ENCODE results near the gene WNT5B.
A peak's percentile ranks its signal among the peaks of the same experiment; 100 is the strongest.
"Not testable (repeated sequence)": the region's sequence is repeated elsewhere in the genome, so short reads cannot be mapped to it uniquely, and the experiment has no call there.

WNT5B gene

GRCh38 chr12:1602706-1603105 lies 26.3 kb upstream of the WNT5B start:
- not testable (repeated sequence) for DNase-seq

GRCh38 chr12:1603269-1603993 lies 25.6 kb upstream of the WNT5B start:
- DNase-seq = no peak

- no peak for DNase-seq
These were observed 24.6 kb upstream of the WNT5B start for GRCh38 chr12:1604464-1604863.

GRCh38 chr12:1605129-1606020 lies 23.7 kb upstream of the WNT5B start:
- DNase-seq = peak; percentile 52

- DNase-seq = peak; percentile 43
These were observed 22.9 kb upstream of the WNT5B start for GRCh38 chr12:1606021-1606622.

- no peak for DNase-seq
These were observed 20.9 kb upstream of the WNT5B start for GRCh38 chr12:1607940-1608712.

GRCh38 chr12:1608713-1609119 lies 20.3 kb upstream of the WNT5B start:
- DNase-seq = no peak

- DNase-seq = no peak
These were observed 18.9 kb upstream of the WNT5B start for GRCh38 chr12:1610072-1610643.

- no peak for DNase-seq
These were observed 17.0 kb upstream of the WNT5B start for GRCh38 chr12:1611803-1612572.

GRCh38 chr12:1613860-1614259 lies 15.2 kb upstream of the WNT5B start:
- no peak for DNase-seq

- no peak for DNase-seq
These were observed 14.7 kb upstream of the WNT5B start for GRCh38 chr12:1614360-1614759.

GRCh38 chr12:1616233-1617066 lies 12.6 kb upstream of the WNT5B start:
- DNase-seq = no peak

GRCh38 chr12:1618489-1618888 lies 10.5 kb upstream of the WNT5B start:
- no peak for DNase-seq

- DNase-seq = no peak
These were observed 9.9 kb upstream of the WNT5B start for GRCh38 chr12:1619159-1619558.

- DNase-seq = no peak
These were observed 9.4 kb upstream of the WNT5B start for GRCh38 chr12:1619587-1619986.

GRCh38 chr12:1620092-1620491 lies 8.9 kb upstream of the WNT5B start:
- no peak for DNase-seq

- DNase-seq = no peak
These were observed 6.6 kb upstream of the WNT5B start for GRCh38 chr12:1622406-1622805.

GRCh38 chr12:1629338-1630132 lies 504 bp downstream of the WNT5B start:
- no peak for DNase-seq

- no peak for DNase-seq
These were observed 1.2 kb downstream of the WNT5B start for GRCh38 chr12:1630133-1630826.

All from NCI-H2029 treated with DMSO at 0.1 percent for 48 hours (cell line).